ENCODE data around the gene FALEC.

- TF ChIP-seq EP300 (IDR thresholded peaks at IDR 0.05) = peak; percentile 63
- TF ChIP-seq CTCF (IDR thresholded peaks at IDR 0.05) = peak in 2 of 4 experiments; percentile 23 to 25
Measured at GRCh38 chr1:150561254-150561973, 45.9 kb downstream of the FALEC start.
